ENCODE results near the gene PTPN5.

PTPN5 gene

GRCh38 chr11:18722293-18722637 is 69.3 kb downstream of the PTPN5 start:
- Histone ChIP-seq H3K4me3 (peak overlapping the region; percentile 72), H3K27ac (peak overlapping the region in 1 of 2 donors; percentile 48)
- peak; percentile 25 for TF ChIP-seq CTCF (IDR thresholded peaks at IDR 0.05)
- DNase-seq (ENCODE audit: low spot score) = no peak

- peak overlapping the region; percentile 72 for H3K4me3 ChIP-seq
- peak; percentile 66 for TF ChIP-seq CTCF (IDR thresholded peaks at IDR 0.05)
- DNase-seq (ENCODE audit: low spot score) = no peak
- H3K27ac ChIP-seq = peak overlapping the region; percentile 48 to 84
These were observed 69.9 kb downstream of the PTPN5 start for GRCh38 chr11:18721561-18722292.

GRCh38 chr11:18720808-18721560 is 70.6 kb downstream of the PTPN5 start:
- Histone ChIP-seq H3K4me3 (peak overlapping the region; percentile 72), H3K27ac (peak overlapping the region; percentile 48 to 84)
- TF ChIP-seq CTCF (IDR thresholded peaks at IDR 0.05) = no peak
- peak; percentile 87 for DNase-seq (ENCODE audit: low spot score)

- no peak for DNase-seq (ENCODE audit: low spot score)
- H3K4me3 ChIP-seq = peak overlapping the region; percentile 72
- peak overlapping the region; percentile 48 to 84 for H3K27ac ChIP-seq
- no peak for TF ChIP-seq CTCF (IDR thresholded peaks at IDR 0.05)
These were observed 71.3 kb downstream of the PTPN5 start for GRCh38 chr11:18720091-18720807.

GRCh38 chr11:18715476-18715875 is 76.1 kb downstream of the PTPN5 start:
- no peak overlapping the region for H3K27ac ChIP-seq
- DNase-seq (ENCODE audit: low spot score) = no peak
- no peak overlapping the region for H3K4me3 ChIP-seq
- no peak for TF ChIP-seq CTCF (IDR thresholded peaks at IDR 0.05)

GRCh38 chr11:18714443-18714780 is 77.2 kb downstream of the PTPN5 start:
- no peak for TF ChIP-seq CTCF (IDR thresholded peaks at IDR 0.05)
- no peak overlapping the region for H3K27ac ChIP-seq
- DNase-seq (ENCODE audit: low spot score) = no peak

More at GRCh38 chr11:18714443-18714780, 77.2 kb downstream of the PTPN5 start:
- no peak overlapping the region for H3K4me3 ChIP-seq
